Hematopoietic multipotent progenitor cell treated with erythropoietin and hydrocortisone succinate and interleukin-3 and kit ligand, for 4 days (in vitro differentiated cells): ENCODE measurements around the gene TSSK2.
A peak's percentile ranks its signal among the peaks of the same experiment; 100 is the strongest.
"Not testable (repeated sequence)": the region's sequence is repeated elsewhere in the genome, so short reads cannot be mapped to it uniquely, and the experiment has no call there.

Experiments used
- DNase-seq: peaks from one replicate; pipeline ENCODE4 v3.0.0-alpha.2; 2015

The TSSK2 gene

DNA sequence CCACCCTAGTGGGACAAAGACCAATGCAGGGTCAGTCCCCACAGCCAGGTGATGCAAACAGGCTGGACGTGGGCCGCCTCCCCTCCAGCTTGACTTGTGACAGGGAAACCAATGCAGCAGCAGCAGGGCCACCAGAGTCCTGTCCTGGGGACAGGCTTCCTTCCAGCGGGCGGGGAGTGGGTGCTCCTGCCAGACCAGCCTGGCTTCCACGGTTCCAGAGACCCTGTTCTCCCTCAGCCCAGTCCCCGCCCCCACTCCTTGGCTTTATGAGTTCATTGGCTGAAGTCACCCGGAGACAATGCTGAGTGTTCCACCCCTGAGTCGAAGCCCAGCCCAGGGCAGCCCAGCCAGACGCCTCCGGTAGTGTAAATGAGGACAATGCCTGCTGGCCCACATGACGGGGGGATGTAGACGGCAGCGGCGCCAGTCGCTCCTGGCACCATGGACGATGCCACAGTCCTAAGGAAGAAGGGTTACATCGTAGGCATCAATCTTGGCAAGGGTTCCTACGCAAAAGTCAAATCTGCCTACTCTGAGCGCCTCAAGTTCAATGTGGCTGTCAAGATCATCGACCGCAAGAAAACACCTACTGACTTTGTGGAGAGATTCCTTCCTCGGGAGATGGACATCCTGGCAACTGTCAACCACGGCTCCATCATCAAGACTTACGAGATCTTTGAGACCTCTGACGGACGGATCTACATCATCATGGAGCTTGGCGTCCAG, at the start of gene TSSK2:
TSSK2 (plus strand) TSS at position 350 of the 726 bp plus-strand sequence; CDS start at position 442, 92 bp downstream.
- no peak for DNase-seq

GRCh38 chr22:19081351-19081750, 49.8 kb upstream of the TSSK2 start:
- DNase-seq: no peak

- DNase-seq: no peak
Observed at GRCh38 chr22:19082101-19082500, 49.0 kb upstream of the TSSK2 start.

DNA sequence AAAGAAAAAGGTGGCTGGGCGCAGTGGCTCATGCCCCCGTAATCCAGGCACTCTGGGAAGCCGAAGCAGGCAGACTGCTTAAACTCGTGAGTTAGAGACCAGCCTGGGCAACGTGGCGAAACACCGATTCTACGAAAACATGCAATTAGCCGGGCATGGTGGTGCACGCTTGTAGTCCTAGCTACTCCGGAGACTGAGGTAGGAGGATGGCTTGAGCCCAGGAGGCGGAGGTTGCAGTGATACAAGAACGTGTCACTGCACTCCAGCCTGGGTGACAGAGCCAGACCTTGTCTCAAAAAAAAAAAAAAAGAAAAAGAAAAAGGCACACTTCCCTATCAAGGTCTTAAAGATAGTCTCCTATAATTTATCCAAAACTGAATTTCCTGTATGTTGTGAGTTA, 48.3 kb upstream of the TSSK2 start:
- DNase-seq: no peak

- DNase-seq: not testable (repeated sequence)
Observed at GRCh38 chr22:19084126-19084525, 47.0 kb upstream of the TSSK2 start.

DNA sequence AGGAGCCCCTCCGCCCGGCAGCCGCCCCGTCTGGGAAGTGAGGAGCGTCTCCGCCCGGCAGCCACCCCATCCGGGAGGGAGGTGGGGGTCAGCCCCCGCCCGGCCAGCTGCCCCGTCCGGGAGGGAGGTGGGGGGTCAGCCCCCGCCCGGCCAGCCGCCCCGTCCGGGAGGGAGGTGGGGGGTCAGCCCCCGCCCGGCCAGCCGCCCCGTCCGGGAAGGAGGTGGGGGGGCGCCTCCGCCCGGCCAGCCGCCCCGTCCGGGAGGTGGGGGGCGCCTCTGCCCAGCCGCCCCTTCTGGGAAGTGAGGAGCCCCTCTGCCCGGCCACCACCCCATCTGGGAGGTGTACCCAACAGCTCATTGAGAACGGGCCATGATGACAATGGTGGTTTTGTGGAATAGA, 46.5 kb upstream of the TSSK2 start:
- DNase-seq: not testable (repeated sequence)

- DNase-seq: peak; percentile 65
Observed at GRCh38 chr22:19085233-19085718, 45.8 kb upstream of the TSSK2 start.

DNA sequence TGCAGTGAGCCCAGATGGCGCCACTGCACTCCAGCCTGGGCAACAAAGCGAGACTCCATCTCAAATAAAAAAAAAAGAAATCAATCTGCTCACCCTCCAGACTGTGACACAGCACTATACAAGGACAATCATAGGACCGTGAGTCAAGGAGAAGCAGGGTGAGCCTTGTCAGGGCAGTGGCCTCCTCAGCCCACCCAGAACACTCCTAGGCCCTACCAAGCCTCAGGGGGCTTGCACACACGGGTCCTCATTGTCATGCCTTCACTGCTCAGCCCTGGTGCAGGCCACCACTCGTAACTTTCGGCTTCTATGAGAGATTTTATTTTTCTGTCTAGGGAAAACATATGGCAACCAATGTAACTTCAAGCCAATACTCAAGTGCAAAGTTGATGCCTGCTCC, 44.7 kb upstream of the TSSK2 start:
- DNase-seq: peak; percentile 24

DNA sequence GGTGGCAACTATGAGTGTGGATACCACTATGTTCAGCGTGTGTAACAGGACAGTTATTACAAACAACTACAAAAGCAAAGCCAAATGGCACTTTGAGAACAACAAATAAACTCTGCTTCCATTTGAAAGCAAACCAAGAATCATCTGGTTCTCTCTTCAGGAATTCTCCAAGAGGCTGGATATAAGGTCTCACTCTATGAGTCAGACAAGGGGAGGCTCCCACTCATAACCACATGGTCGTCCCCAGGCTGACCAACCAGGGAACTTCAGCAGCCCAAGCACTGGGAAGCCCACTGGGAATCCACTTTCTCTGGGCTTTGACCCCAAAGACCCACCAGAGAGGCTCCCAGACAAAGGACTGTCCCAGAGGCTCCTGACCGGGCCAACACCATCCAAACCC, 44.2 kb upstream of the TSSK2 start:
- DNase-seq: no peak

DNA sequence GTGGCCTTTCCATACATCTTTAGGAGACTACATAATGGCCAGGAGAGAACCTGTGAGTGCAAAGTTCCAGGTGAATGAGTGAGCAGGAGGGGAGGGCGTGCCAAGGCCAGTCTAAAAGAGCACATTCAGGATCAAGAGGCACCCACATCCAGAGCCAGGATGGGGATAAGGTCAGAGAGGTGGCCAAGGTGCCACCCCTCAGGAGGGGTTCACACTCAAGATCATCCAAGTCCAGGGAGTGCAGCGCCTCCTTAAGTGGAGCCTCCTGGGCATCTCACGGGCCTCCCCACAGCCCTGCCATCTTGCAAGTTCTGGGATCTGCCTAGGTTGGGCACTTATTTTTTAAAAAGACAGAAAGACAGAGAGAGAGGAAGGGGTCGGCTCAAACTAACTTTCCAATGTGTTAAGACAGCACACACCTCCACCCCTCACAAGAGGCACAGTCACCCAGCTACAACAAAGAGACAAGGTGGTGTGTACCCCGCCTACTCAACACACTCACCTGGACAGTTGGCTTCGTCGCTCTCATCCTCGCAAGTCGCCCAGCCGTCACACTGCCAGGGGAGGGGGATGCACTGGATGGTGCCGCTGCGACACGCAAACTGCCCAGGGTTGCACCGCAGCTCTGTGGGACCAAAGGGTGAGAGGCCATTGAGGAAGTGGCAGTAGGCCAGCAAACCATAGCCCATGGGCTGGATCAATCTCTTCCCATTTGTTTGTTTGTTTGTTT, 42.1 kb upstream of the TSSK2 start:
- DNase-seq: no peak

- DNase-seq: no peak
Observed at GRCh38 chr22:19090183-19090582, 40.9 kb upstream of the TSSK2 start.

- DNase-seq: no peak
Observed at GRCh38 chr22:19090586-19091127, 40.5 kb upstream of the TSSK2 start.

DNA sequence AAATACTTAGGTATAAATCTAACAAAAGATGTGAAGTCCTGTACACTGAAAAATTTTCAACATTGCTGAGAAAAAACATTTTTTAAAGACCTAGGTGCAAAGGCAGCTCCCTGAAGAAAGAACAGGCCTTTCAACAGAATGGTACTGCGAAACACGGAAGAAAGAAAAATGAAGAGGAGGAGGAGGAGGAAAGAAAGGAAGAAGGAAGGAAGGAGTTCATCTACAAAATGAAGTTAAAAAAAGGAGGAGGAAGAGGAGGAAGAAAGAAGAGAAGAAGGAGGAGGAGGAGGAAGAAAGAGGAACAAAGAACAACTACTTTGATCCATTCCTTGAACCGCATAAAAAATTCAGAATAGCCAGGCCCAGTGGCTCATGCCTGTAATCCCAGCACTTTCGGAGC, 38.4 kb upstream of the TSSK2 start:
- DNase-seq: no peak

- DNase-seq: no peak
Observed at GRCh38 chr22:19094393-19094997, 36.6 kb upstream of the TSSK2 start.

DNA sequence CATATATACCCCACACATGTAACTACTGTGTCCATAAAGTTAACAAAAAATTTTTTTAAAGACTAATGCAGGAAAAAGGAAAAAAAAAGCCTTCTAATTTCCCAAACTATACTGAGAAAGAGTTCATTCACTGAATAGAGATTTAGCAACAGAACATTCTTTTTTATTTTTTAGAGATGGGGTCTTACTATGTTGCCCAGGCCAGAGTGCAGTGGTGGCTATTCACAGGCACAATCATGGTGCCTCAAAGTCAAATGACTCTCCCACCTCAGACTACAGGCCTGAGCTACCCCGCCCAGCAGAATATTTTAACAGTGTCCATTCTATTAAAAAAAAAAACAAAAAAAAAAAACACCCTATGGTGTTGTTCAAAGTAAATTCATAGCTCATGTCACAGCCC, 34.6 kb upstream of the TSSK2 start:
- DNase-seq: no peak

GRCh38 chr22:19097518-19097917, 33.6 kb upstream of the TSSK2 start:
- DNase-seq: no peak

DNA sequence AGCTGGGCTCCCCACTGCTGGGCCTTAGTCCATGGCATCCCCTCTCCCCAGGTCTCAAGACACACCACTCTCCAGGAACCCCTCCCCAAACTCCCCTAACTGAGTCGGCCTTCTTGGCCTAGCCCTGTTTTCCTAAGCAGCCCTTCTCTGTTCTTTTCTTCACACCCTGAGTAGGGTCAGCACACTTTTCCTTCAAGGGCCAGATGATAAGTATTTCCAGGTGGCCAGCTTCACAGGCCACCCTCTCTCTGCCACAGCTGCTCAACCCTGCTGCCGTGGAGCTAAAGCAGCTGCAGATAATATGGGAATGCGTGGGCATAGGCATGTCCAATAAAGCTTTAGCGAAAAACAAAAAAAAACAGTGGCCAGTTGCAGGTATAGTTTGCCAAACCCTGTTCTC, 33.0 kb upstream of the TSSK2 start:
- DNase-seq: no peak

DNA sequence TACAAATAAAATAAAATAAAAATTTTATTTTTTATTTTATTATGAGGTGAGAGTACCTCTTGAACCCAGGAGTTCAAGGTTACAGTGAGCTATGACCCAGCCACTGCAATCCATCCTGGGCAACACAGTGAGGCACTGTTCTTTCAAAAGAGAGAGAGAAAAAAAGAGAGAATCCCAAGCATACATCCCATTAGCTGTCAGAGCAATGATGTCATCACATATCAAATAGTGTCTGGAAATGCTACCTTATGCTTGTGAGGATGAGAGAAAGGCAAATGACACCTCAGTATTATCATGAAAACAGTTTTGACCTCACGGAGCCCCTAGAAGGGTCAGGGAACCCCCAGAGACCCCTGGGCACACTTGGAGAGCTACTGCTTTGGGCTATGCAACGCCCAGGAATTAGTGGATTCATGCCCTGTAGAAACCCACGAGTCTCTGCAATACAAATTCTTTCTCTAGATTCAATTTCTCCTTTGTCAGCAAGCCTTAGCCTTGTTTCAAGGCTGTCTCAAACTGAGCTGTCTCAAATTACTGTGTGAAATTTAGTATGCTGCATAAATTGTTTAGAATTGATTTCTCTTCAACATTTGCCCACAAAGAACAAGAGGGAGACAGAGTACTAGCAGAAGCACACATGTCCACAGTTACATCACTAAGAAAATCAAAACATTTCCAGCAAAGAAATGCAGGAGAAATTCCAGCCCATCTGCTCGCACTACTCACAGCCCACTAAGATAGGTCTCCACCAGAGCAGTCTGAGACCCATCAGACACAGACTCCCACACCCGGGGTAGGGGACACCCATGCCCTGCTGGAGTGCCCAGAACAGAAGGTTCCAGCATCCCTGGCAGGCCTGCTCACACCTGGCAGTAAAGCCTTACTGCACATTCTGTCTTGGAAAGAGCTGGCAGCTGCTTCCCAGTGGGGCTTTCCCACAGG, 27.0 kb upstream of the TSSK2 start:
- DNase-seq: no peak

GRCh38 chr22:19105456-19105855, 25.7 kb upstream of the TSSK2 start:
- DNase-seq: no peak

GRCh38 chr22:19105867-19106802, 25.0 kb upstream of the TSSK2 start:
- DNase-seq: peak; percentile 72
